Bronchial epithelial cell (primary cell): ENCODE results near the gene SCAF1. TPM values are rescaled to one million over a fixed set of nuclear protein-coding genes. Genes with fewer than 3 reads are reported as not detected.
"Not testable (repeated sequence)": the region's sequence is repeated elsewhere in the genome, so short reads cannot be mapped to it uniquely, and the experiment has no call there.

ENCODE experiments used
- DNase-seq: peaks from one replicate; pipeline ENCODE4 v3.0.0-alpha.2; 2010; ENCODE audit warnings: low read depth
- FAIRE-seq: peaks from 2 replicates; lab custom pipeline; 2011; peaks lifted over from hg19 to GRCh38; lab: Jason Lieb, UNC
- H3K27me3 ChIP-seq: 2 replicates; pipeline ENCODE4 v1.5.1; 2011; ENCODE audit warnings: low read length; ENCODE audit not compliant: control insufficient read depth, insufficient read depth
- H3K36me3 ChIP-seq: 2 replicates; pipeline ENCODE4 v1.5.1; 2011; ENCODE audit warnings: low read length; ENCODE audit not compliant: control insufficient read depth, insufficient read depth
- H3K4me3 ChIP-seq: 2 replicates; pipeline ENCODE4 v1.5.1; 2011; ENCODE audit warnings: mild to moderate bottlenecking, low read depth, low read length, control low read depth
- CTCF ChIP-seq: IDR thresholded peaks from 2 replicates; pipeline ENCODE4 v1.5.1; 2011; ENCODE audit warnings: mild to moderate bottlenecking, moderate library complexity, low read length, control low read depth, inconsistent platforms; ENCODE audit not compliant: insufficient read depth, severe bottlenecking
- total RNA-seq: library from RNA; depleted of rRNA; stranded (reverse); fragments of >200 nt; gene quantifications from 2 replicates; pipeline ENCODE4 v1.2.1, GENCODE V29; 2014

SCAF1 gene
- total RNA-seq, 1 donor from 2014 or later = 5.5 TPM

- no peak for TF ChIP-seq CTCF
- FAIRE-seq (no peak), DNase-seq (no peak)
- peaks cover 23% of the 10 kb centered on the region for H3K36me3 ChIP-seq
- no peak overlapping the region for H3K4me3 ChIP-seq
- no peaks in the 10 kb centered on the region for H3K27me3 ChIP-seq
These were observed 28.6 kb upstream of the SCAF1 start for GRCh38 chr19:49613374-49613773.

GRCh38 chr19:49614096-49614833 lies 27.7 kb upstream of the SCAF1 start:
- no peak overlapping the region for H3K4me3 ChIP-seq
- DNase-seq = peak; percentile 87
- H3K27me3 ChIP-seq = no peaks in the 10 kb centered on the region
- peaks cover 24% of the 10 kb centered on the region for H3K36me3 ChIP-seq
- FAIRE-seq = peak; percentile 13
- TF ChIP-seq CTCF = no peak

GRCh38 chr19:49615861-49616260 lies 26.1 kb upstream of the SCAF1 start:
- peaks cover 22% of the 10 kb centered on the region for H3K36me3 ChIP-seq
- no peak for FAIRE-seq
- TF ChIP-seq CTCF = no peak

GRCh38 chr19:49616532-49616931 lies 25.5 kb upstream of the SCAF1 start:
- Histone ChIP-seq H3K36me3 (peaks cover 20% of the 10 kb centered on the region), H3K4me3 (no peak overlapping the region), H3K27me3 (no peaks in the 10 kb centered on the region)
- FAIRE-seq (no peak), DNase-seq (no peak)
- TF ChIP-seq CTCF = no peak

More at GRCh38 chr19:49615861-49616260, 26.1 kb upstream of the SCAF1 start:
- Histone ChIP-seq H3K4me3 (no peak overlapping the region), H3K27me3 (no peaks in the 10 kb centered on the region)
- DNase-seq = no peak

GRCh38 chr19:49616945-49617344 lies 25.1 kb upstream of the SCAF1 start:
- FAIRE-seq (no peak), DNase-seq (no peak)
- no peaks in the 10 kb centered on the region for H3K27me3 ChIP-seq
- no peak for TF ChIP-seq CTCF
- H3K36me3 ChIP-seq = peaks cover 22% of the 10 kb centered on the region
- H3K4me3 ChIP-seq = no peak overlapping the region

GRCh38 chr19:49617860-49618259 lies 24.1 kb upstream of the SCAF1 start:
- H3K36me3 ChIP-seq = peaks cover 20% of the 10 kb centered on the region
- DNase-seq, FAIRE-seq, H3K4me3 ChIP-seq, H3K27me3 ChIP-seq: not testable (repeated sequence)
